ENCODE measurements around the gene HOXA3.

The HOXA3 gene

DNA sequence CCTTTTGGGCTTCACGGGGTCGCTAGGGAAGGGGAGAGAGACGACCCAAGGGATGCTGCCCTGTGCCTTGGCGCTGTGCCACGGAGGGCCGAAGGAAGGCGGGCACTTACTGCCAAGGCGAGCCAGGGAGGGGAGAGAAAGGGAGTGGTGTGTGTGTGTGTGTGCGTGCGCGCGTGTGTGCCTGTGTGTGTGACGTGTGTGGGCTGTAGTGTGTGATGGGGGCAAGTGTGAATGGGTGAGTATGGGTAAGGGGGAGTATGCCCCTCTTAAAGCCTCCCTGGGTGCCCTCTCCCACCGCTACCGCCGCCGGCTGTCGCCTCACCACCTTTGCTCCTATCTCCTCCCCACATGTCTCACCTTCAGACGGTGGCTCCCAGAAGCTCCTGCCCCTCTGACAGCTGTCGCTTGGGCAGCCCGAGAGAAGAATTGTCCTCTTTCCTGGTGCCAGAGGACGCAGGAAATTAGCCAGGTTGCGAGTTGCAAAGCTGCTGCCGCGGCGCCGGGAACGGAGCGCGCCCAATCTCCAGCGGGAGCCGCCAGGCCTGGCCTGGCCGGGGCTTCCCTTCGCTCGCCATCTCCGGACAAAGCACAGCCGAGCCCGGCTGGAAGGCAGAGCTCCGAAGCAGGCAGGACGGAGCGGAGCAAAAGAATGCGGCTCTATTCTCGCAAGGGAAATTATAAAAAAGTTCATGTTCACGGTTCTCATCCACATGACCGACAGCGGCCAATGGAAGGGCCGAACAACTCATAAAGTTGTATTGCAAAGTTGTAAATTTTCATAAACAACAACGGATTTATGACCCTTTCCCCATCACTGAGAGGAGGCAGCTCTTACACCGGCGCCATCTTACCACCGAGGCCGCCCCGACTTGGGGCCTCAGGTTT is at the start of gene HOXA3:
Gene HOXA3, minus strand, starts transcription at position 653 of the 885 bp plus-strand sequence. CDS start 41,943 bp downstream, outside the sequence.
- no peak for DNase-seq

DNA sequence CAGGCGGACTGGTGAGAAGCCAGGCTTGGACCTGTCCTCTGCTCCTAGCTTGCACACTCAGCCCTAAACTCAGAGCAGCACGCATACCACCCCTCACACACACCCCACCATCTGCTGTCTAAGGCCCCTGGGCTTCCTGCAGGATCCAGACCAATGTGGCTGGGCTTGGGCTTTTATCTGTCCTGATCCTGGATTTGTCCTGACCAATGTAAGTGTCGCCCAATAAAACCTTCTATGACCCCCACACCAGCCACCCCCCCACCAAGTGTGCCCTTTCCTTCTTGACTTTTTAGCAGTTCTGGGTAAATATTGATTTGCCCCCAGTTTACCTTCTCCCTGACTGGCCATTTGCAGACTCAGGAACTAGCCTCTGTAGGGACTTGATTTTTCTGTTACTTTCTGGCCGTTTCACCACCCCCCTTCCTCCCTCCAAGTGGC is 49.2 kb upstream of the HOXA3 start:
- no peak for DNase-seq

DNA sequence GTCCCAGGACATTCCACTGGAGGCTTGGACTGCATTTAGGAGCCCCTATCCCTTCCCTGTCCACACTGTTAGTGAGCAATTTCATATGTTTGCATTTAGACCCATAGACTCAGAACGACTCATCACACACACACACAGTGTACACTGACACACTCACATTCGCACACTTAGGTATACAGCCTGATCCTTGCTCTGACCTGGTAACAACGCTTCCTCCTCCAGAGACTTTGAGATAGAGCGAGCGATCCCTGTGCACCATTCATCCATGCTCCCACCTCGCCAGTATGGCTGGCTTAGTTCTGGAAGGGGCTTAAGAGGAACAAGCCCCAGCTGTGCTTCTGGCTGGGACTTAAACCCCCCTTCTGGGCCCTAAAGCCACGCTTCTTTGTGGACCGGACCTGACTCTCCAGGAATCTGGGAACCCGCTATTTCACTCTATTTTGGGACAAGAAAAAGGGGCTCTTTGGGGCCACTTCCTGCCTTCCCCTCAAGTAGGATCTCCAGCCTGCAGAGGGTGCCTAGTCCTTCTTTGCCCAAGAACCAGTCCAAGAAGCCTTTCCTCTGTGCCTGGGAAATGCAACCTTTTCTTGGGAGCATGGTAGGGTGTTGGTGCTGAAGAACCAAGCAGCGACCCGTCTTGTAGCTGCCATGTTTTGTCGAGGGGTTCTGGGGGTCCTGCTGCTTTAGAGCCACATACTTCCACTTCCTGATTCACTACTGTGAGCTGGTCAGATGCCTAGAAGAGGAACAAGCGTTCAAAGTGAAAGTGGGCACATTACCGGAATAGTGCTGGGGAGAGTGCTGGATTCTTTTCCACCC is 48.6 kb upstream of the HOXA3 start:
- no peak for DNase-seq

DNA sequence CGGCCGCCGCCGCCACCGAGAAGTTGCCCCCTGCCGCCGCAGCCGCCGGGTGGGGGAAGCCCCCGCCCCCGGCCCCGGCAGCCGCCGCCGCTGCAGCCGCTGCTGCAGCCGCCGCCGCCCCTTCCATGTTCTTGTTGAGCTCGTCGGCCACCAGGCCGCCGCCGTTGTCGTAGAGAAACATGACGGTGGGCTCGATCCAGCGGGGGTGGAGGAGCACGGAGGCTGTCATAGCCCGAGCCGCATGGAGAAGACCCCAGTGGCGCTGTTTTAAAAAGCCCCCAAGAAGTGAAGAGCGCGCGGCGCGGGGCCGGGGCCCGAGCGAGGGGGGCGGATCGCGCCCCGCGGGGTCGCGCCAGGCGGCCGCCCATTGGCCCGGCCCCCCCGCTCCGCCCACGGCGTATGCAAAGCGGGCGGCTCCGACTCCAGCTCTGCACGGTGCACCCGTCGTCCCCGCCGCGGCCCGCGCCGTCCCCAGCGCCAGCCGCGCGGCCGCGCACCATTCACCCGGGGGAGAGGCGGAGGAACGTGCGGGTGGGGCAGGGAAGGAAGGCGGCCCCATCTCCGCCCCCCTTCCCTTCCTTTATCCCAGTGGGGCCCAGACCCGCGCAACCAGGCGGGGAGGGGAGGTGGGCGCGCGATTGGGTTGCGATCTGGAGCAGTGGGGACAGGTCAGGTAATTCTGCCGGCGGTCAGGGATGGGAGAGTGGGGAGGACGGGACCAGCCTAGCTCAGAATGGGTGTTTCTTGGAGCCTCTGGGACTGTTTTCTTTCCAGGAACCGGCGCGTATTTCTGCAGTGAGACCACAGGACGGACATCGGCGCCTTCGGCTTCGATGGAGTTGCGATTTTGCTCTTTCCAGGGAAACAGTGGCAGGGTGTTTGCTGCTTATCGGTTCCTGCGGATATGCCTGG is 47.7 kb upstream of the HOXA3 start, which contains the start of gene HOXA13:
Gene HOXA13, minus strand, starts transcription at position 243 of the 912 bp plus-strand sequence. Its CDS starts 14 bp downstream, at position 229.
- DNase-seq = no peak

DNA sequence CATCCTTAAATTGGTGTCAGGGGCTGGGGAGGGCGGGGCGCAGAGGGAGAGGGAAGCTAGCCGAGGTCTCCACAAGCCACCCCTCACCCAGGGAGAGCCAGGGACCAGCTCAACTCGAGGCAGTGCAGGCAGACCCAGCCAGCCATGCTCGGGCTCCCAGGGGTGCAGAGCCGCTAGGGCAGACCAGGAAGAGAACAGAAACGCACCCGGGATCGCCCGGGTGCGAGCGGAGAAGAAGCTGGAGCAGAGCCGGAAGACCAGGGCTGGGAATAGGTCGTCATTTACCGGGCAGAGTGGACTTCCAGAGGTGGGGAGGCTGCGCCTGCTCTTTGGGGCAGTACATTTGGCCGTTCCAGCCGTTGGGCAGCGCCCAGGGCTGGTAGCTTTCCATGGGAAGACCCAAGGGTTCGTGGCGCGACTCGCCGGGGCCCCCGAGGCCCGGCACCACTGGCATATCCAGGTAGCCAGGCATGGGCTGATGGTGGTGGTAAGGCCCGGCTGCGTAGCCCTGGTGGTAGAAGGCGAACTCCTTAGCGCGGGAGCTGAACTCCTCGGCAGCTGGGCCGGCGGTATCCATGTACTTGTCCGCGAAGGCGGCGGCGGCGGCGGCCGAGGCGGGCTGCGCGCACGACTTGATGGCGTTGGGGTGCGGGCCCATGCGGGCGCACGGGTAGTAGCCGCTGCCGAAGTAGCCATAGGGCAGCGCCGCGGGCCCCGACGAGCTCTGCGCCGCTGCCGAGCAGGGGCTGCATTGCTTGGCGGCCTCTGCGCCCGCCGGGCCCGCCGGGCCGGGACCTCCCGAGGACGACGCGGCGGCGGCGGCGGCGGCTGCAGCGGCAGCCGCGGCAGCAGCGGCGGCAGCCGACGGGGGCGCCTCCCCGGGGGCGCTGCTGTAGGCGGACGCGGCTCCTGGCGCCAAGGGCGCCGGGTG is 46.8 kb upstream of the HOXA3 start:
- no peak for DNase-seq

DNA sequence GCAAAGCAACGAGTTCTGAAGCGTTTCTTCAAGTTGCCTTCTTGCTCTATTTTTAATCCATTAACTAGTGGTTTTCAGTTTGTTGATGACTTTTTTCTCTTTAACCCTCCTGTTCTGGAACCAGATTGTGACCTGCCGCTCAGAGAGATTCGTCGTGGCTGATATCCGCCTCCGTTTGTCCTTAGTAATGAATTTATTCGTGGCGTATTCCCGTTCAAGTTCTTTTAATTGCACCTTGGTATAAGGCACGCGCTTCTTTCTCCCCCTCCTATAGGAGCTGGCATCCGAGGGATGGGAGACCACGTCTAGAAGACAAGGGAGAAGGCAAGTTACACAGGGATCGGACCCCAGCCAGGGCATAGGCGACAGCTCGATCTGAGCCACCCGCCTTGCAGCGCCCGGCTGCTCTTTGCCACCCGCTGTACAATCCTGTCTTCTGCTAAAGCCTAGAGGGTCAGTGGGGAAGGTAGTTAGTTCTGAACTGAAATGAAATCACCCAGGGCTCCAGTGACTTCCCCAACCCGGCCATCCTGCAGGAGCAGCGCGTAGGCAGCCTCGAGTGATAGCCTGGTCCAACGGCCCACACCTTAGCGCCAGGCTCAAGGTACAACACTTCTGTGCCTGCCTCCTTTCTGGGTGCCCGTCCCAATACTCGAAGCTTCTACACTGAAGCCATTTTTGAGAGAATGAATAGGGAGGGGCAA is 45.9 kb upstream of the HOXA3 start:
- DNase-seq = no peak

DNA sequence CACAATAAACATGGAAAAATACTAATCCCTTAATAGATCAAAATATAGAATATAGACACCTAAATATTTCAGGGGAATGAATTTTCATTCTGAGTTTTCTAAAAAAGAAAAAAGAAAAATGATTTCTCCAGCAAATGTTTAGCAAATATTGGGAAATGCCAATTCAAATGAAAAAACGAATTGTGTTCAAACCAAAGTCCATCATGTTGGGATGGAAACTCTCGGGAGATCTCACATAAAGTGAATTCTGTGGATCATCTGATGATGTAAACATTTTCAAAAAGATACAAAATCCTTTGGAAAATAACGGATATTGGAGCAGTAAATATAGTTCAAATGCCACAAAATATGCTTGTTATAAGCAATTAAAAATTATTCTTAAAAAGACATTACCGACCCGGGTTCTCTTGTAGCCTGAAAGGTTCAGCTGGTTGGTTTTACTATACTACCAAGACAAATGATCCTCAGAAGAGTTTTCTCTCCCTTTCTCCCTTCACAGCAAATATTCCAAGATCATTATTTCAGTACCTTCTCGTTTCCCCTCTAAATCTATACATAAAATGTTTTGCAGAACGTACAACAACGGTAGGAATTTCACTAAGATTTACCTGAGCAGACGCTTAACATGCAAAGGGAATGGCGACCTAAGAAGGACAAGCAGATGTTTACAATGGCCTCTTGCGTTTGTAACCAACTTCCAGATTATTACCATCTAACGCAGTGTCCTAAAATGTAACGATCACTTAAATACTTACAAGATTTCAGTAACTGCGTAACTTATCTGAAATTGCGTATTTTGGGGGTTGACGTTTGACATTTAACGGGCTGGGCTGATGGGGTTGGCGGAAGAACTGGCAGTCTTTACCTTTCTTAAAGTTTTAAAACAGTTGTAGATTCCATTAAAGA is 45.0 kb upstream of the HOXA3 start:
- DNase-seq = no peak

DNA sequence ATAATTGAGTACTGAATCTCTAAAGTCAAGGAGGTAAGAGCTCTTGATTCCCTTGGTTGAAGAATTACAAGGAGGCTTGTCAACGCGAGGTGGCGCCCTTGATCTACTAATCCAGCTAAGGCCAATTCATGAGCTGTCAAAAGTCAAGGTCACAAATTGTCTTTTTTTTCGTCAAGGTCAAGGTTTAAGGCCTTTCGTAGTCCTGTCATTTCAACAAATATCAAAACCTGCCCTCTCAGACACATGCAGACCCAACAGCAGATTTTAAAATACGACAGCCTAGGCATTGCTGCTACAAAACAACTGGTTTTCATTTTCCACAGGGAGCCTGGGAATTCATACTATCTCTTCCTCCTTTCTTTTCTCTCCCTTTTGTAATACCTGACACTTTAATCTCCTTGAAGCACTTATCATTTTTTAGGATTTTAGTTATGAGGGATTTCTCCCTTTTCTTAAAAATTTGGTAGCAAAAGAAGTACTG is 43.9 kb upstream of the HOXA3 start:
- peak; percentile 82 for DNase-seq

DNA sequence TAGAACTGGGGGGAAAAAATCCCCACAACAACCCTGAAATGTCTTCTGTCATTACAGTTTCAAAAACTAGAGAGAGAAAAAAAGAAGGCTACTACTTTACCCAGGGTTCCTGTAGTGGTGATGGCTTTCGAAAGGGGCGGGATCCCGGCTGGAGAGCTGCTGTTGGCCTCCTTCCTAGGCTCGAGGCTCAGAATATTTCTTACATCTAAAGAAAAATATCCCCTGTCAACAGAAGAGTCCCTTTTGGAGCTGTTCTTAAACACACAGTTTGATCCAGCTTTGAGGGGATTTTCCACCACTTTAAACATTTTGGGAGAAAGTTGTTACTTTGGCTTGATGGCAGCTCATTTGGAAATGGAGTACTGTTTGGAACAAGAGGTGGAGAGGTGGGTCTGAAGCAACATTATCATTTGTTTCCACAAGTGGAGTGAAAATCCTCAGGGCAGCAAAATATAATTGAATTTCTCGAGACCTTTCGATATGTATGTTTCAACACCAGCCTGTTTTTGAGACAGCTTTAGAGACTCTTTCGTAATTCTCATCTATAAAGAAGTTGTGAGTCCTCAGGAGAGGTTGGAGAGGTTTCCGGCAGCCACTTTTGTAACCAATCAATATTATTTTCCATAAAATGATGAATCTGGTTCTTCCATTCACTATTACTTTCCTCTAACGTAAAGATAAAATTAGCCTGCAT is 42.5 kb upstream of the HOXA3 start:
- no peak for DNase-seq

DNA sequence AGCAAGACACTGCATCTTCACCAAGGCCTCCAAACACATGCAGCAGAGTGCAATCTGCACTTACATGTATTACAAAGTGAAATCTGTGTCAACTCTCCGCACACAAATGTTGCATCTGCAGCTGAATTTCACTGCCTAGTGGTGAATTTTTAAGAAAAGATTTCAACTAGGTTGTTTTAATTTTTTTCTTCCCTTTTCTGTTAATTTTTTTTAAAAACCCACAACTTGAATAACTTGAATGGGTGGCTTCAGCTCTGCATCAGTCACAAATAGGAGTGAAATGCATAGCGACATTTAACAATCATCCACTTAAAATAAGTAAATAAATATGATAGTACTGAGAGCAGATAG is 41.6 kb upstream of the HOXA3 start:
- no peak for DNase-seq

DNA sequence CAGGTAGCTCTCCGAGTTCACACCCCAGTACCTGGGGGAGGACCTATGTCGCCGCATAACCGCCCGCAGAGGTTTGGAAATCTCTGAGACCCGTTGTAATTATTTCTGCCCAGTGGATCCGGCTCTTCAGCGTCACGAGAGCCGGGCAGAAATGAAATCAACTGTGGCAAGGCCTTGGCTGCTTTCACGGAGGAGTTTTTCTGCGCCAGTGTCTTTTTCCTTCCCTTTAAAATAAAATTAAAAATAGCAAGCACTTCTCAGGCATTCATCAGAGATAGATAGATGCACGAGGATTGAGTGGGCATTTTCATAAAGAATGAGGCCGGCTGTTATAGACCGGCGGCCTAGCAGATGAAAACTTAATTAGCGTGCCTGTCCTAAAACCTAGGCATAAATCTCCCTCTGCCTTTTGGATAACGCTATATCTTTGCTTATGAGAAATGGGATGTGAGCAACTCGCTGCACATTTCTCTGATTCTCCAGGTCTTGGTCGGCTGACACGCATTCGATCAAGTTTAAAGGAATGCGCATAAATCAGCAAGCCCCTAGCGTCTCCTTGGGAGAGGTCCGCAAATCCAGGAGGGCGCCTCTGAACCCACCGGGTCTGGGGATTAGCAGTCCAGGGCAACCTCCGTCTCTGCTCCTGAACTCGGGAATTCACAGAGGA is 41.1 kb upstream of the HOXA3 start:
- DNase-seq = no peak

DNA sequence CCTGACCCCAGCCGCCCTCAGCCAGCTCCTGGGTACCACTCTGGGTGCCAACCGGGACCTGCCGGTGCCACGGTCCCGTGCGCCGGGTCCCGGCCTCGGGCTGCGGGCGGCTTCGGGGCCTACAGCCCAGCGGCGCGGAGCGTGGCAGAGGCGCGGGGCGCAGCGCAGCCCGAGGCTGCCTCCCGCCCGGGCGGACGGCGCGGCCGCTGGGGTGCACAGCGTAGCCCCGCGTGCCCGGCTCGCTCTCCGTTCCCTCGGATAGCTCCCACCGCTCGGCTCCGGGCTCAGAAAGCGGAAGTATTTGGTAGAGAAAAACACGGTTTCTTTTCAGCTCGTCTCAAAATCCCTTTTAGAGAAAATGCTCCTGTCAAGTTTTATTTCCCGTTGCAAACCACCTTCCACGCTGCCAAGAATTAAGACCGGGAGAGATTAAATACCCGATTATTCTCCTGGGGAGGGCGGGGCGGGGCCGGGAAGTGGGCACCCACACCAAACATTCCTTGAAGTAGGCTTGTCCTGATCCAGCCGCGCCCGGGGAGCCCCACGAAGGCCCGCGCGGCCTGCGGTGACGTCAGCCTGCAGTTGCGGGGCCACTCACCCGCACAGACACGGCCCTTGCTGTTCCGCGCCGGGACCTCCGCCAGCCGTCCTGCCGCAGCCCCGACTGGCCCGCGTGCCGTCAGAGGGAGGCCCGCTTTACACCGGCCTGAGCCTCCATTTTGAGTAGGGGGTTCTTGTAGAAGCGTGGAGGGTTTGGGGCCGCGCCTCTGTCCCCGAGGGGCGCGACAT is 40.4 kb upstream of the HOXA3 start:
- DNase-seq = no peak

DNA sequence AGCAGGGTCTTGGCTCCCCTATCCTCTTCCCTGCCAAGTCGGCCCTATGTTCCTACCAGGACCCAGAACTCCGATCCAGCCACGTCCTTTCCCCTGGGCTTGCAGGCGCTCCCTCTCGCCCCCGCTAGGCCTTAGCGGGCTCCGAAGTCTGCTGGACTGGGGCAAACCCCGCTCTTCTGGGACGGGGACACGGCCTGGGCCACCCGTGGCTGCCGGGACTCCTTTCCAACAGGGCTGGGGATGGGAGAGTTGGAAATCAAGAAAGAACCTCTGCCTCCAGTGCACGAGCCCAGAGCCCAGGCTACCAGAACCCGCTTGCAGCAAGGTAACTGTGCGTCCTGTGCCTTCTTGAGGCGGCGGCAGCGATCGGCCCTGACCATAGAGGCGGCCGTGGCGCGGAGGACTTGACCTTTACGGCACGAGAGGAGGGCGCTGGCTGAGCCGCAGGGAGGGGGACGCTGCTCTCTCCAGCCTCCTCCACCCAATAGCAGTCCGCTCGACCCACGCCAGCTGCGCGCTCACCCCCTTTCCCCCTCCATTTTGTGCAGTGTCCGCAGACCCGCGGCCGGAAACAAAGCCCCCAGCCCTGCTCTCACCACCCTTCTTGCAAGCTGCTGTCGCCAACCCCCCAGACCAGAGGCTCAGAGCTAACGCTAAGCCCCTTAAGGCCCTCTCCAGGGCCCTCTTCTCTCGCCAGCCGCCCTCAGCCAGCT is 39.6 kb upstream of the HOXA3 start:
- DNase-seq = no peak

DNA sequence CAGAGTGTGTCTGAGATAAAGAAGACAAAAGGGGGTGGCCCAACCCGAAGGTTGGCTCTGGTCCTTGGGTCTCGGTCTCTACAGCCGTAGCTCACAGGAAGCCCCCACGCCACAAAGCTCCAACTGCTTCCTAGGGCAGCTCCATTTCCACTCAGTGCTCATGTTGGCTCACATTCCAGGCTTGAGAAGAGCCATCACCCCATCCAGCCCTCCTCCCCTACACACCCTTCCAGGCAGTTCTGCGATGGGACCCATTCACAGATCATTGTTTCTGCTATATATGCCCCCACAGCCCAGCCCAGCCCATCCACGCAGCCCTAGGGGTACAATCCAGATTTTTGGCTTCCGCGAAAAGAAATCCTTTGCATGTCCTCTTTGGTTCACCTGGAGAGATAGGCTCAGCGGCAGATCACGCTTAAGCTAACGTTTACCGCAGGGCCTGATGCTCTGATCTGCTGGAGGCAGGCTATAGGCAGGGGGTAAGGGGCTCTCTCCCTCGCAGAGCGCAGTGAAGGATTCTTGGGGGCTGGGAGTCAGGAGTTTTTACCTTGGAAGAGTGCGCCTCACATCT is 38.9 kb upstream of the HOXA3 start:
- no peak for DNase-seq

DNA sequence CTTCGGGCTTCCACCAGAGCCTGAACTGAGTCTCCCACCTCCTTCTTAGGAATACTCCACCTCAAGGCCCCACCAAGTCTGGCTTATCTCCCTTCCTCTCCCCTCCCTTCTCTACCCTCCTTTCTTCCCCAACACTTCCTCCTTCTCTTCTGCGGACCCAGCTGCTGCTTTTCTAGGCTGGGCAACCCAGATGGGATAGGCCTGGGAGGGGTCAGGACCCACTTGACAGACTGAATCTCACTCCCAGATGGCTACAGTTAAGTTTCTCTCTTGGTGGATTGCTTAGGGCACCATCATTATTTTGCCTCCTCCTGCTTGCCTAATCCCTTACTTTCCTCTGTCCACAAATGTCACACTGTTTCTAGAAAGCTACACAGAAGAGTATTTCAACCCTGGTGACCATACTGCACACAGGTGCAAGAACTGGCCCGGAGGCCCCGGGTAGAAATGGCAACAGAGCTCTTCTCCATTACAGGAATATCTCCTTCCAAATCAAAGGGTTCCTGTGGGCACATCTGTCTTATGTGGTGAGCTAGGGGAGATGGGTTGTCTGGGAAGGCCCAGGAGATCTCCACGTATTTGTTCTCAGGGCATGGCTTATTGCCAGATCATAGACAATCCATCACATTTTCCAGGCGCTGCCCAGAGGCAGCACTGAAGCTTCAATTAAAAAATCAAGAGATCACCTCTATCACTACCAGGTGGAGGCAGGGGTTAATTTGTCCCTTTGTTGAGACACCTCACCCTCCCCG is 37.8 kb upstream of the HOXA3 start:
- DNase-seq = no peak

All from CD4-positive, alpha-beta T cell treated with Interleukin-10 for 1 hour (primary cell).